NT2/D1 (cell line): ENCODE data around the gene NUDT17.

Experiments used
- DNase-seq: peaks from one replicate; pipeline ENCODE4 v3.0.0-alpha.2; 2011; ENCODE audit warnings: low read depth, low spot score
- H3K27me3 ChIP-seq: 2 replicates; pipeline ENCODE4 v1.6.0; 2011; ENCODE audit warnings: mild to moderate bottlenecking; ENCODE audit not compliant: insufficient read length, insufficient read depth
- H3K36me3 ChIP-seq: 2 replicates; pipeline ENCODE4 v1.6.1; 2011; ENCODE audit warnings: mild to moderate bottlenecking, low read length, mixed read lengths; ENCODE audit not compliant: insufficient read depth, insufficient read length
- H3K4me1 ChIP-seq: 2 replicates; pipeline ENCODE4 v1.5.1; 2011; ENCODE audit not compliant: insufficient read depth, insufficient read length
- H3K4me3 ChIP-seq: 2 replicates; pipeline ENCODE4 v1.5.1; 2011; ENCODE audit warnings: low read depth; ENCODE audit not compliant: insufficient read length
- H3K9ac ChIP-seq: 2 replicates; pipeline ENCODE4 v1.6.0; 2011; ENCODE audit warnings: low read depth; ENCODE audit not compliant: insufficient read length
- H3K9me3 ChIP-seq: 2 replicates; pipeline ENCODE4 v1.5.1; 2011; ENCODE audit warnings: mild to moderate bottlenecking, low read length; ENCODE audit not compliant: insufficient read depth
- SUZ12 ChIP-seq: IDR thresholded peaks from 2 replicates; pipeline ENCODE4 v1.6.1; 2011; ENCODE audit not compliant: insufficient read length, insufficient read depth; ENCODE audit errors: extremely low read depth
- YY1 ChIP-seq: IDR thresholded peaks from 2 replicates; pipeline ENCODE4 v1.6.1; 2011; ENCODE audit not compliant: insufficient read length, insufficient read depth
- ZNF274 ChIP-seq: IDR thresholded peaks from 2 replicates; pipeline ENCODE4 v1.6.1; 2011; ENCODE audit warnings: mild to moderate bottlenecking, low read depth, low read length

The NUDT17 gene

DNA sequence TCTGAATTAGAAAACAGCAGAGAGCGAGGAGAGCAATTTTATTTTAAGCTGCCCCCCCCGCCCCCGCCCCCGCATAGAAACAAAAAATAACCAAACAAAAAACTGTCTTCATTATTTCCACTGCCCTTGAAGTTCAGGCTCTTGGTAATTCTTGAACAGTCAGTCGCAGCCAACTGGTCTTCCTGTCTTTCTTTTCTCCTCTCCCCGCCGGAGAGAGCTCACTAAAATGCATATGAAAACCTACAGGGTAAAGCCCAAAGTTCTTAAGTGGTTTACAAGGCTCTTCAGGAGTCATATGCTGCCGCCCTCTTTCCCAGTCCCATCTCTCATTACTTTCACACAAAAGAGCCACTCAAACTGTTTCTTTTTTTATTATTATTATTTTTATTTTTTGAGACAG lies 41.4 kb downstream of the NUDT17 start:
- Histone ChIP-seq H3K36me3 (no peaks in the 10 kb centered on the region), H3K9ac (peak overlapping the region; percentile 52), H3K4me3 (peak overlapping the region; percentile 59), H3K9me3 (no peaks in the 10 kb centered on the region), H3K4me1 (peaks cover 6% of the 10 kb centered on the region), H3K27me3 (peaks cover 26% of the 10 kb centered on the region)
- DNase-seq: no peak
- TF ChIP-seq ZNF274 (no peak), SUZ12 (no peak)

DNA sequence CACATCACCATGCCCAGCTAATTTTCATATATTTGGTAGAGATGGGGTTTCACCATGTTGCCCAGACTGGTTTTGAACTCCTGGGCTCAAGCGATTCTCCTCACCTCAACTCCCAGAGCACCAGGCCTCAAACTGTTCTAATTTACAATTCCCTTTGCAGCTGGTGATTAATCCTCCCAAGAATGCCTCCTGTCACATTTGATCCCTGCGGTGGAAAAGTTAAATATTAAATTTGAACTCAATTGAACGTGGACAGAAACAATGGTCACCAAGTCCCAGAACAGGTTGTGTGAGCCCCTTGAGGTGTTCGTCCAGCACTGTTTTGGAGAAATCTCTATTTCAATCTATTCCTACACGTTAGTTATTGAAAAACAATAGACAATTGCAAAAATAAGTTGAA lies 42.2 kb downstream of the NUDT17 start:
- Histone ChIP-seq H3K4me1 (peaks cover 6% of the 10 kb centered on the region), H3K9ac (no peak overlapping the region), H3K27me3 (peaks cover 26% of the 10 kb centered on the region), H3K4me3 (no peak overlapping the region), H3K36me3 (no peaks in the 10 kb centered on the region), H3K9me3 (no peaks in the 10 kb centered on the region)
- no peak for TF ChIP-seq ZNF274
- no peak for TF ChIP-seq YY1
- TF ChIP-seq SUZ12: no peak
- DNase-seq: no peak

DNA sequence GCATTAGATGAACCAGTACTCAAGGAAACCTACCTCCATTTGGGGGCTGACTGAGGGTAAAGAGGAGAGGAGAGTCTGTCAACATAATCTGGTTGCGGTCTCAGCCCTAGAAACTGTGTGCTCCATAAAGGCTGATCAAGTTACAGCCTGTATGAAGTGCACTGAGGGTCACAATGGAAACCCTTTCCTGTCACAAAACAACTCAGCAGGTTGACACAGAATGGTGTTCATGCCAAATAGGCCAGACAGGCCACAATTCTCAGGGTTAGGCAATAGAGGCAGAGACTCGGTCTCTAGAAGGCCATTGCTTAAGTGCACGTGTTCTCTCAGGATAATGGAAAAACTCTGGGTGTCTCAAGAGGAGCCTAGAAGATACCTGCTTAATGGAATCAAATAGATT lies 44.3 kb downstream of the NUDT17 start:
- TF ChIP-seq SUZ12 (no peak), ZNF274 (no peak), YY1 (no peak)
- H3K27me3 ChIP-seq: peaks cover 9% of the 10 kb centered on the region
- DNase-seq: no peak
- H3K4me1 ChIP-seq: peaks cover 6% of the 10 kb centered on the region
- H3K9ac ChIP-seq: no peak overlapping the region
- H3K36me3 ChIP-seq: no peaks in the 10 kb centered on the region
- no peaks in the 10 kb centered on the region for H3K9me3 ChIP-seq
- no peak overlapping the region for H3K4me3 ChIP-seq

DNA sequence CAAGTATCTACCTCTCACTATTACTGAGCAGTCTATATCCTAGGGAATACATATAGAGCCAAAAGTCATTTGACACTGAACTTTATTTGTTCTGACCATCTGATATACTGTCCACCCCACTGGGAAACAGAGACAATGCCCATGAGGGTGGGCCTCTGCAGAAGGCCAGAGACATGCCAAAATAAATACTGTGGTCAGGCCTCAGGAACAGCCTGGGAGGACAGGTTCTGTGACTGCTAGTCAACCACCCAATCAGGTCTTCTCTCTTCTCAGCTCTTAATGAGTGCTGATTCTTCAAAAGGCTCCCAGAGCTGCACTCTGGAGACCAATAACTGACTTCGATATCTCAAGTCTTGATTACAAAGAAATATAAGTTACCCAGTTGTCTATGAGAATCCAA lies 45.7 kb downstream of the NUDT17 start:
- Histone ChIP-seq H3K9me3 (no peaks in the 10 kb centered on the region), H3K4me3 (no peak overlapping the region), H3K4me1 (peaks cover 1% of the 10 kb centered on the region), H3K9ac (no peak overlapping the region), H3K27me3 (no peaks in the 10 kb centered on the region), H3K36me3 (no peaks in the 10 kb centered on the region)
- TF ChIP-seq YY1 (no peak), ZNF274 (no peak), SUZ12 (no peak)
- no peak for DNase-seq

DNA sequence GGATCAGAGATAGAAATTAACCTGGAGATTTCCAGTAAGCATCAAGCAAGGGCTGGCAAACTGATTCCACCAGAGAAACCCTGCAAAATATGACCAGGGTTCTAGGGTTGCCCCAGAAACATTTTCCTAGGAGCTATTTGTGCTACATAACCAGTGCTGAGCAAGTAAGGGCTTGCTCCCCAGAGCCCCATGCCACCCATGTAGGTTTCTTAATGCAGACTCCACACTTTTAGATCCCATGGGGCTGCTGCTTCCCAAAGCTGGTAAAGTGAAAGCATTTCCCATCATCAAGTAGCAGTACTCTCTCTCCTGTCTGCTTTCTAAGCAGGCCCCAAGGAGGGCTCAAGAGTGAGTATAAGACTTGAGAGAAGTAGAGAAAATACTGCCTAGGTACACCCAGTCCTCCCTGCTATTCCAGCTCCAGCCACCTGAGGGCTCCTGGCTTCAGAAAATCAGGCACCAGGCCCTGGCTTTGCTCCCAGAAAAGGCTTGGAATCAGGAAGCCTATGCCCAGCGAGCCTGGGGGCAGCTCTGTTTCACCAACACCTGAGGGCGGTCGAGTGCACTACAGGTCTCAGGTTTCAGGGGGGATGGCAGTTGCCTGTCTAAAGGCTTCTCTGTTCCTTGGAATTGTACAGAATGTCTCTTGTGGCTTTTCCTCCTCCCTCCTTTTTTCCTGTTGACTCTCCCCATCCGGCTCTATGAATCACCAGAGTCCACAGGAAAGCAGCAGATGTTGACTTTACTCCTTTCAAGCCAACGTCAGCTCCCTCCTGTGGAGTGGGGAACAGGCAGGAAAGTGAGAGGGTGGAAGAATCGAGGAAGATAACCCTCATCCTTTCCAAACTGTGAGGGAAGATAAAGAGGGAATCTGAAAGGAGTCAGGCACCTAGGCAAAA lies 46.4 kb downstream of the NUDT17 start:
- no peaks in the 10 kb centered on the region for H3K9me3 ChIP-seq
- H3K9ac ChIP-seq: peak overlapping the region; percentile 45
- no peak overlapping the region for H3K4me3 ChIP-seq
- H3K4me1 ChIP-seq: peaks cover 1% of the 10 kb centered on the region
- H3K27me3 ChIP-seq: no peaks in the 10 kb centered on the region
- no peaks in the 10 kb centered on the region for H3K36me3 ChIP-seq
- DNase-seq: peak; percentile 99
- TF ChIP-seq YY1 (no peak), SUZ12 (no peak), ZNF274 (no peak)

DNA sequence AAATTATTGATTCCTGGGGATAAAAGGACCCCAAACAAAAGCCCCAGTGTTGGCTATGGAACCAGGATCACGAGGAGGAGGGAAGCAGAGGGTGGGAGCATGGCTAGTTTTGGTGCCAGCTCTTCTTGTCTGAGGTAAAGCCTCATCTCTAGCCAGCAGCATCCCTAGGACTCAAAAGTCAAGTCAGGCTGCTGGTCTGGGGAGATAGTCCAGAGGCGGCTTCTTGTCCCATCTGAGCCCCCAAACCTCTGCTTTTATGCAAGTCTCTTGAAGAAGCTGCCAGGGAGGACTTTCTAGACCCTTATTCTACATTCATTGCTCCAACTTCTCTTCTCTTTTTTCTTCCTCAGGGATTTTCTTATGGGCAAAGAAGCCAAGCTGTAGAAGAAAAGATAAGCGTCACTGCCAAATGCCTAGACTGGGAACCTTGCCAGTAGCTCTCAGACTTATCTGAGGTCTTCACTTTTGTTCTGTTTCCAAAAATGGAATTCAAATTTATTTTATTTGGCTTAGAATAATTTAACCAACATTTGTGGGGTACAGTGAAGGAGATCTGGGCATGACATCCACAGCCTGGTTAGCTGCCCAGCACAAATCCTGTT lies 47.2 kb downstream of the NUDT17 start:
- Histone ChIP-seq H3K4me1 (no peaks in the 10 kb centered on the region), H3K36me3 (no peaks in the 10 kb centered on the region), H3K9ac (peak overlapping the region; percentile 45), H3K9me3 (no peaks in the 10 kb centered on the region), H3K27me3 (no peaks in the 10 kb centered on the region), H3K4me3 (no peak overlapping the region)
- no peak for DNase-seq
- TF ChIP-seq YY1 (no peak), SUZ12 (no peak), ZNF274 (no peak)

DNA sequence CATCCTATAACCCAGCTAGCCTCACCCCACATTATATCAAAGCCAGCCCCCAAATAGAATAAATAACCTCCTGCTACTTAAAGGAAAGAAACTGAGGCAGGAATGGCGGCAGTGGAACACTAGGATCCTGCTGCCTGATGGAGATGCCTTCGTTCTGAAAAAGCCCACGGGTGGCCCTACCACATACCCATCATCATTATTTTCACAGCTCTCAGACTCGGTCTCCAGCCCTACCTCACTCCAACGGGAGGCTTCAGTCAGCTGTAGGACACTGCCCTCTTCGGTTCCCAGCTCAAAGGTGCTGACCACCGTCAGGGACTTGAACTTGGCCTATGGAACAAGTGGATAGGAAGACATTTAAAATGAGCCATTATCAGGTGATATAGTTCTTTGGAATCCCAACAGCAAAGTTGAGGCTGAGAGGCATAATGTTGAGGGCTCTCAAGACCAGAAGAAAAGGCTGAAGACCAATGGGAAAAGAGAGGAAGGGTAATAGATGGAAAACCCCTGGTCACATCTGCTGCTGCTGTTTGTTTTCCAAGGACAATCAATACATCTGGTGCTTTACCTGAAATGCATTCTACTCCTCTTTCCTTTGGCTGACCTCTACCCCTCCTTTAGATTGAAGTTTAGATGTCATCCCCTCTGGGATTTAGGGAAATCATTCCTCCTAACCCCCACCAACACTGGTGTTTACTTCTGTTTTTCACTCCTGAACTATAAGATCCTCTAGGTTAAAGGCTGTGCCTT lies 48.1 kb downstream of the NUDT17 start:
- no peaks in the 10 kb centered on the region for H3K9me3 ChIP-seq
- no peak overlapping the region for H3K4me3 ChIP-seq
- TF ChIP-seq YY1: no peak
- TF ChIP-seq ZNF274: no peak
- TF ChIP-seq SUZ12: no peak
- H3K27me3 ChIP-seq: no peaks in the 10 kb centered on the region
- no peaks in the 10 kb centered on the region for H3K4me1 ChIP-seq
- H3K36me3 ChIP-seq: no peaks in the 10 kb centered on the region
- H3K9ac ChIP-seq: no peak overlapping the region
- no peak for DNase-seq
